ENCODE data around the gene CDK15.

Gene CDK15

GRCh38 chr2:201780674-201781493 is 25.5 kb upstream of the CDK15 start, which contains the start of gene ALS2:
TSS of gene ALS2 (minus strand) at chr2:201780933. CDS start at chr2:201768885, 12,048 bp downstream.
- TF ChIP-seq CTCF (IDR thresholded peaks at IDR 0.05), result no peak
- peaks cover 32% of the 10 kb centered on the region for H3K79me2 ChIP-seq
- no peaks in the 10 kb centered on the region for H3K27me3 ChIP-seq (ENCODE audit: control insufficient read depth, insufficient read depth, low read length)
- H3K4me1 ChIP-seq, result peaks cover 2% of the 10 kb centered on the region
- H3K27ac ChIP-seq, result peak within 1 kb of the TSS; percentile 74
- H2AFZ ChIP-seq, result peak within 1 kb of the TSS; percentile 88
- no peaks in the 10 kb centered on the region for H3K36me3 ChIP-seq (ENCODE audit: control insufficient read depth, insufficient read depth, low read length)
- H3K4me2 ChIP-seq (ENCODE audit: low read length), result peak within 1 kb of the TSS; percentile 82
- peak within 1 kb of the TSS; percentile 40 for H3K9ac ChIP-seq
- H3K9me3 ChIP-seq (ENCODE audit: control insufficient read depth, low read length), result no peaks in the 10 kb centered on the region
- H3K4me3 ChIP-seq (ENCODE audit: low read depth, low read length), result peak within 1 kb of the TSS; percentile 65

DNA sequence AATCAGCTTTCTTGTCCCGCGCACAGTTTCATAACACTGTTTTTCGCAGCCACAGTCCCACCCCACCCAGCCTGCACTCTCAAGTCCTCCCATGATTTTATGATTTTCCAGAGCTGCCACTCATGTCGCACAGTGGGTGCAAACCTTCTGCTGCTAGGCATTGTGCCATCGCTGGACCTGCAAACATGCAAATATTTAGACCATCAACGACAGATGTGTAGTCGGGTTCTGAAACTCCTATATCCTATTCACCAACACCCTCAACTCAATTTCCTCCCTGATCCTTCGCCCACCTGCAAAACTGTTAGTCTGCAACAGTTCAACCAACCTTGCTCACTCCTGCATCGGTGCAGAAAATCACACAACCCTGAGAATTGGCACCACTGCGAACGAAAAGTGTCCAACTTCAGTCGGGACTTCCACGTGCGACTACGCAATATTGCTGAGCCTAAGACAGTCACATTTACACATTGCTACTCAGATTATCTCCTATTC is 24.7 kb upstream of the CDK15 start:
- Histone ChIP-seq H3K79me2 (peaks cover 30% of the 10 kb centered on the region), H3K9ac (no peak overlapping the region), H3K4me3 (ENCODE audit: low read depth, low read length) (peak overlapping the region; percentile 65), H3K36me3 (ENCODE audit: control insufficient read depth, insufficient read depth, low read length) (no peaks in the 10 kb centered on the region), H3K9me3 (ENCODE audit: control insufficient read depth, low read length) (no peaks in the 10 kb centered on the region), H3K27ac (peak overlapping the region; percentile 74), H3K4me1 (peaks cover 2% of the 10 kb centered on the region), H3K4me2 (ENCODE audit: low read length) (peak overlapping the region; percentile 68), H2AFZ (peak overlapping the region; percentile 88), H3K27me3 (ENCODE audit: control insufficient read depth, insufficient read depth, low read length) (no peaks in the 10 kb centered on the region)
- TF ChIP-seq CTCF (IDR thresholded peaks at IDR 0.05), result no peak

- TF ChIP-seq CTCF (IDR thresholded peaks at IDR 0.05), result no peak
- H3K9ac ChIP-seq, result no peak overlapping the region
- H3K27ac ChIP-seq, result no peak overlapping the region
- peaks cover 9% of the 10 kb centered on the region for H3K79me2 ChIP-seq
- H3K36me3 ChIP-seq (ENCODE audit: control insufficient read depth, insufficient read depth, low read length), result no peaks in the 10 kb centered on the region
- no peak overlapping the region for H3K4me3 ChIP-seq (ENCODE audit: low read depth, low read length)
- H3K27me3 ChIP-seq (ENCODE audit: control insufficient read depth, insufficient read depth, low read length), result no peaks in the 10 kb centered on the region
- no peaks in the 10 kb centered on the region for H3K4me1 ChIP-seq
- no peak overlapping the region for H3K4me2 ChIP-seq (ENCODE audit: low read length)
- no peaks in the 10 kb centered on the region for H3K9me3 ChIP-seq (ENCODE audit: control insufficient read depth, low read length)
- no peak overlapping the region for H2AFZ ChIP-seq
Observed at GRCh38 chr2:201784563-201784962, 21.8 kb upstream of the CDK15 start.

GRCh38 chr2:201785135-201785534 is 21.2 kb upstream of the CDK15 start:
- Histone ChIP-seq H3K36me3 (ENCODE audit: control insufficient read depth, insufficient read depth, low read length) (no peaks in the 10 kb centered on the region), H3K4me2 (ENCODE audit: low read length) (no peak overlapping the region), H3K9ac (no peak overlapping the region), H3K27ac (no peak overlapping the region), H3K4me1 (no peaks in the 10 kb centered on the region), H2AFZ (no peak overlapping the region), H3K4me3 (ENCODE audit: low read depth, low read length) (no peak overlapping the region), H3K27me3 (ENCODE audit: control insufficient read depth, insufficient read depth, low read length) (no peaks in the 10 kb centered on the region), H3K79me2 (peaks cover 3% of the 10 kb centered on the region), H3K9me3 (ENCODE audit: control insufficient read depth, low read length) (no peaks in the 10 kb centered on the region)
- TF ChIP-seq CTCF (IDR thresholded peaks at IDR 0.05), result no peak

Measured in parathyroid adenoma (tissue), 2 donors.